Liver (tissue), 9 donors: ENCODE measurements around the gene HS6ST3. TPM values are rescaled to one million over a fixed set of nuclear protein-coding genes. Genes with fewer than 3 reads are reported as not detected.
"Not testable (repeated sequence)": the region's sequence is repeated elsewhere in the genome, so short reads cannot be mapped to it uniquely, and the experiment has no call there.

Experiments used
- DNase-seq: peaks from one replicate; pipeline ENCODE4 v3.0.0-alpha.2; 2017; ENCODE audit warnings: low spot score
- H3K27ac ChIP-seq, 2 donors: one replicate each; pipeline ENCODE4 v1.7.0; 2013; ENCODE audit warnings: inconsistent platforms in 2 of 2, low read length in 2 of 2, control low read depth in 1 of 2, low read depth in 1 of 2, mild to moderate bottlenecking in 1 of 2
- H3K27me3 ChIP-seq, 4 donors: one replicate each; pipeline versions ENCODE4 v1.6.1 to v1.7.0; 2013; ENCODE audit warnings: low read length in 3 of 4, inconsistent platforms in 1 of 4, mild to moderate bottlenecking in 1 of 4, moderate library complexity in 1 of 4; ENCODE audit not compliant: control insufficient read depth in 4 of 4, insufficient read depth in 4 of 4
- H3K36me3 ChIP-seq, 4 donors: one replicate each; pipeline versions ENCODE4 v1.6.1 to v1.7.0; 2013; ENCODE audit warnings: low read length in 3 of 4, mild to moderate bottlenecking in 3 of 4, low read depth in 1 of 4, moderate library complexity in 1 of 4; ENCODE audit not compliant: control insufficient read depth in 4 of 4, insufficient read depth in 3 of 4
- H3K4me1 ChIP-seq, 4 donors: one replicate each; pipeline versions ENCODE4 v1.6.1 to v1.7.0; 2013; ENCODE audit warnings: low read length in 3 of 4, mild to moderate bottlenecking in 3 of 4, moderate library complexity in 1 of 4; ENCODE audit not compliant: control insufficient read depth in 4 of 4, insufficient read depth in 4 of 4
- H3K4me3 ChIP-seq, 3 donors: one replicate each; pipeline versions ENCODE4 v1.6.1 to v1.7.0; 2013; ENCODE audit warnings: low read length in 3 of 3, control low read depth in 1 of 3, low read depth in 1 of 3, mild to moderate bottlenecking in 1 of 3
- H3K9ac ChIP-seq, 2 donors: one replicate each; pipeline ENCODE4 v1.7.0; 2013; ENCODE audit warnings: low read length in 2 of 2, mild to moderate bottlenecking in 2 of 2, moderate library complexity in 2 of 2, control low read depth in 1 of 2, low read depth in 1 of 2
- H3K9me3 ChIP-seq, 4 donors: one replicate each; pipeline versions ENCODE4 v1.6.1 to v1.7.0; 2013; ENCODE audit warnings: low read length in 3 of 4; ENCODE audit not compliant: control insufficient read depth in 4 of 4
- EGR1 ChIP-seq, 2 donors: IDR thresholded peaks; 2 replicates each; pipeline ENCODE4 v1.6.1; 2016 to 2018; ENCODE audit warnings: antibody characterized with exemption in 2 of 2, low read depth in 2 of 2
- FOXA1 ChIP-seq: IDR thresholded peaks from 2 replicates; pipeline ENCODE4 v1.6.1; 2016; ENCODE audit warnings: antibody characterized with exemption
- FOXA2 ChIP-seq: IDR thresholded peaks from 2 replicates; pipeline ENCODE4 v1.6.1; 2016; ENCODE audit warnings: antibody characterized with exemption
- GABPA ChIP-seq, 2 donors: IDR thresholded peaks in 1 of 2; conservative IDR thresholded peaks in 1 of 2; 2 replicates each; pipeline ENCODE4 v1.6.1; 2016; ENCODE audit warnings: antibody characterized with exemption in 2 of 2, mild to moderate bottlenecking in 1 of 2, moderate library complexity in 1 of 2
- HNF4A ChIP-seq, 2 donors: conservative IDR thresholded peaks; 2 replicates each; pipeline ENCODE4 v1.6.1; 2016; ENCODE audit warnings: antibody characterized with exemption in 2 of 2, mild to moderate bottlenecking in 2 of 2
- HNF4G ChIP-seq: IDR thresholded peaks from 2 replicates; pipeline ENCODE4 v1.6.1; 2016; ENCODE audit warnings: antibody characterized with exemption
- RAD21 ChIP-seq, 2 donors: IDR thresholded peaks; 2 replicates each; pipeline ENCODE4 v1.6.1; 2016; ENCODE audit warnings: antibody characterized with exemption in 2 of 2, mild to moderate bottlenecking in 2 of 2
- RXRA ChIP-seq, 2 donors: IDR thresholded peaks; 2 replicates each; pipeline ENCODE4 v1.6.1; 2017 to 2018; ENCODE audit warnings: antibody characterized with exemption in 2 of 2, mild to moderate bottlenecking in 1 of 2
- SP1 ChIP-seq: IDR thresholded peaks from 2 replicates; pipeline ENCODE4 v1.6.1; 2018; ENCODE audit warnings: antibody characterized with exemption, mild to moderate bottlenecking
- TAF1 ChIP-seq: conservative IDR thresholded peaks from 2 replicates; pipeline ENCODE4 v1.6.1; 2016; ENCODE audit warnings: antibody characterized with exemption, mild to moderate bottlenecking
- YY1 ChIP-seq: IDR thresholded peaks from 2 replicates; pipeline ENCODE4 v1.6.1; 2016; ENCODE audit warnings: antibody characterized with exemption, mild to moderate bottlenecking
- WGBS: extraction: QIAGEN DNeasy Blood & Tissue Kit; methylation state at CpG from one replicate; pipeline ENCODE4 v1.1.7; 2013; 5-methylcytosine and 5-hydroxymethylcytosine counted together
- polyA plus RNA-seq, 2 donors: library from polyadenylated mRNA; stranded (reverse) in 1 of 2; unstranded in 1 of 2; fragments of 200-250 nt in 1 of 2; fragments of >200 nt in 1 of 2; fragmentation: Nextera tagmentation in 1 of 2; extraction: Ambion mirVana in 1 of 2; gene quantifications; one replicate each; pipeline versions ENCODE4 v1.2.1 to v1.2.3, GENCODE V29; 2013 to 2015
- total RNA-seq, 2 donors: library from RNA; depleted of rRNA; stranded (reverse); fragments of >200 nt; gene quantifications; one replicate each; pipeline ENCODE4 v1.2.3, GENCODE V29; 2014
- TF ChIP-seq, protein P1 (sequence below): fragments of 150-350 bp; IDR thresholded peaks from 2 replicates; pipeline ENCODE4 v1.5.1; 2017; ENCODE audit warnings: improper control_type of control experiment, low read depth, low read length; ENCODE audit not compliant: missing input control
- TF ChIP-seq, protein P2 (sequence below): IDR thresholded peaks from 2 replicates; pipeline ENCODE4 v1.6.1; 2016; ENCODE audit warnings: antibody characterized with exemption
- donor health status: healthy.
- donor health status: healthy.
- donor health status: healthy.
- donor health status: healthy.
- donor health status: healthy.

The HS6ST3 gene
- total and polyA plus RNA-seq, 4 donors = under 0.01 TPM; not detected in 3

DNA sequence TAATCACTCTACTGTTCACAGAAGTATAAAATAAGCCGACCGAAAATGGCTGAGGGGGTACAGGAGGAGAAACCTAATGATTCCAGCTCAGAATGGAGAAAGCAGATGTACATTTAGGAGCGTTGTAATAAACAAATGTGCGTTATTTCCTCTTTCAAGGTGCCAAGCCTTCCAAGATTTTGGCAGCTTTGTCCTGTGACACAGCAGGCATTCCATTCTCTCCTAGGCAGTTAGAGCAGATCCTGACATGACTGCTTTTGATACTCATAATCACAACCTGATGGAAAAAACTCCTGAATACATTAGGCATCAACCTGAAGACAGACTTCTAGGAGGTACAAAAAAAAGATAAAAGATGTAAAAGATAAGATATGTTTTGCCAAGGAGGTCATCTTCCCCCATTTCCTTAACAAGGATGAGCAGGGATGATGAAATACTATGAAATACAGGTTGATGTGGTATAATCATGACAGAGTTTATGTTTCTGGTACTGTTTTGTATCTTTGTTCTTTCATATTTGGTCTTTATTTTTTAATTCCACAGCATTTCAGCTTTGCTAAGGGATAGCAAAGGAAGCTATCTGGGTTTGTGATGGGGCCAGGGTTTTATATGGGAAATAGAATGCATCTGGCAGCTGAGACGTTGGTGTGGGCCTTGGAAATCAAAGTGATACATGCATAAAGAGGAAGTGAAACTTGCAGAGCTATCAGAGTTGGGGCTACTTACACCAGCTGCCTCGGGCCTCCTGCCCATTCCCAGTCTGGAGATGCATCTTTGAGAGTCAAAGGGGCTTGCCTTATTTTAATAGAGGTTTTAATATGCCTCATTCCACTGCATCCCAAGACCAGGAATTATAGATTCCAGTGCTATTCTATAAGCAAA lies 681.8 kb downstream of the HS6ST3 start:
- no peaks in the 10 kb centered on the region for H3K9me3 ChIP-seq
- no peaks in the 10 kb centered on the region for H3K4me1 ChIP-seq
- 72% methylated on average over 6 of the region's 6 CpGs for WGBS
- no peak overlapping the region for H3K4me3 ChIP-seq
- no peak overlapping the region for H3K27ac ChIP-seq
- DNase-seq = no peak
- no peaks in the 10 kb centered on the region for H3K27me3 ChIP-seq
- no peak overlapping the region for H3K9ac ChIP-seq
- H3K36me3 ChIP-seq = no peaks in the 10 kb centered on the region
- no peak for TF ChIP-seq YY1
- no peak for TF ChIP-seq TAF1
- TF ChIP-seq RAD21 (IDR thresholded peaks at IDR 0.05) = no peak
- TF ChIP-seq RXRA (IDR thresholded peaks at IDR 0.05) = no peak
- no peak for TF ChIP-seq HNF4A (conservative IDR thresholded peaks at IDR 0.05)
- TF ChIP-seq, protein P1, sequence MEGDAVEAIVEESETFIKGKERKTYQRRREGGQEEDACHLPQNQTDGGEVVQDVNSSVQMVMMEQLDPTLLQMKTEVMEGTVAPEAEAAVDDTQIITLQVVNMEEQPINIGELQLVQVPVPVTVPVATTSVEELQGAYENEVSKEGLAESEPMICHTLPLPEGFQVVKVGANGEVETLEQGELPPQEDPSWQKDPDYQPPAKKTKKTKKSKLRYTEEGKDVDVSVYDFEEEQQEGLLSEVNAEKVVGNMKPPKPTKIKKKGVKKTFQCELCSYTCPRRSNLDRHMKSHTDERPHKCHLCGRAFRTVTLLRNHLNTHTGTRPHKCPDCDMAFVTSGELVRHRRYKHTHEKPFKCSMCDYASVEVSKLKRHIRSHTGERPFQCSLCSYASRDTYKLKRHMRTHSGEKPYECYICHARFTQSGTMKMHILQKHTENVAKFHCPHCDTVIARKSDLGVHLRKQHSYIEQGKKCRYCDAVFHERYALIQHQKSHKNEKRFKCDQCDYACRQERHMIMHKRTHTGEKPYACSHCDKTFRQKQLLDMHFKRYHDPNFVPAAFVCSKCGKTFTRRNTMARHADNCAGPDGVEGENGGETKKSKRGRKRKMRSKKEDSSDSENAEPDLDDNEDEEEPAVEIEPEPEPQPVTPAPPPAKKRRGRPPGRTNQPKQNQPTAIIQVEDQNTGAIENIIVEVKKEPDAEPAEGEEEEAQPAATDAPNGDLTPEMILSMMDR = no peak
- TF ChIP-seq HNF4G = no peak
- TF ChIP-seq EGR1 (IDR thresholded peaks at IDR 0.05; ENCODE audit: low read depth in 2 of 2) = no peak
- no peak for TF ChIP-seq SP1
- TF ChIP-seq FOXA2 = no peak
- no peak for TF ChIP-seq GABPA (IDR thresholded peaks at IDR 0.05 in 1 of 2, conservative IDR thresholded peaks at IDR 0.05 in 1 of 2)

GRCh38 chr13:96772426-96772825 lies 682.5 kb downstream of the HS6ST3 start:
- Histone ChIP-seq H3K27me3 (no peaks in the 10 kb centered on the region), H3K36me3 (no peaks in the 10 kb centered on the region), H3K4me1 (no peaks in the 10 kb centered on the region), H3K9me3 (no peaks in the 10 kb centered on the region), H3K4me3 (no peak overlapping the region), H3K27ac (no peak overlapping the region), H3K9ac (no peak overlapping the region)
- TF ChIP-seq, protein P1 = no peak
- no peak for TF ChIP-seq FOXA2
- TF ChIP-seq FOXA1 = no peak
- TF ChIP-seq, protein P2, sequence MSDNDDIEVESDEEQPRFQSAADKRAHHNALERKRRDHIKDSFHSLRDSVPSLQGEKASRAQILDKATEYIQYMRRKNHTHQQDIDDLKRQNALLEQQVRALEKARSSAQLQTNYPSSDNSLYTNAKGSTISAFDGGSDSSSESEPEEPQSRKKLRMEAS = no peak
- TF ChIP-seq SP1 = no peak
- DNase-seq = no peak
- WGBS = 82% methylated on average over 2 of the region's 2 CpGs

DNA sequence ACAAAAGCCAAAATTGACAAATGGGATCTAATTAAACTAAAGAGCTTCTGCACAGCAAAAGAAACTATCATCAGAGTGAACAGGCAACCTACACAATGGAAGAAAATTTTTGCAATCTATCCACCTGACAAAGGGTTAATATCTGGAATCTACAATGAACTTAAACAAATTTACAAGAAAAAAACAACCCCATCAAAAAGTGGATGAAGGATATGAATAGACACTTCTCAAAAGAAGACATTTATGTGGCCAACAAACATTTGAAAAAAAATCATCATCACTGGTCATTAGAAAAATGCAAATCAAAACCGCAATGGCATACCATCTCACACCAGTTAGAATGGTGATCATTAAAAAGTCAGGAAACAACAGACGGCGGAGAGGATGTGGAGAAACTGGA lies 688.4 kb downstream of the HS6ST3 start:
- not testable (repeated sequence) for H3K4me1 ChIP-seq
- WGBS = 97% methylated on average over 3 of the region's 3 CpGs

More for the DNA sequence above, 688.4 kb downstream of the HS6ST3 start:
- not testable (repeated sequence) for H3K4me3 ChIP-seq, H3K9me3 ChIP-seq, H3K9ac ChIP-seq, H3K36me3 ChIP-seq, H3K27ac ChIP-seq, DNase-seq, H3K27me3 ChIP-seq
